ENCODE results near the gene NUP153.
"Not testable (repeated sequence)": the region's sequence is repeated elsewhere in the genome, so short reads cannot be mapped to it uniquely, and the experiment has no call there.

The NUP153 gene

DNA sequence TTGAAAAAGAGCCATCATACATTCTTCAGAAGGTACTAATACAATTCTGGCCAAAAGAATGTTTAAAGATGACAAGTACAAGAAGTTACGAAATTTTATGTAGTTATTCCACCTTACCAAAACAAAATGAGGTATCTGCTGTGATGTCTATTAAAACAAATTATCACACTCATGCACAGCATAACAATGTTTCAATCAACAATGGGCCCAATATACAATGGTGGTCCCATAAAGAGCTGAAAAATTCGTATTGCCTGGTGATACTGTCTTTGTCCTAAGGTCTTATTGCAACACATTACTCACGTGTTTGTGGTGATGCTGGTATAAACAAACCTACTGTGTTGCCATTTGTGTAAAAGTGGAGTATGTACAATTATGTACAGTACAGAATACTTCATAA is 3.6 kb upstream of the NUP153 start:
- H3K9me3 ChIP-seq (ENCODE audit: control insufficient read depth, low read length) = no peaks in the 10 kb centered on the region
- no peak overlapping the region for H3K4me3 ChIP-seq (ENCODE audit: low read length)
- no peaks in the 10 kb centered on the region for H3K36me3 ChIP-seq (ENCODE audit: control insufficient read depth, insufficient read depth, low read length, severe bottlenecking)
- no peak overlapping the region for H3K9ac ChIP-seq (ENCODE audit: low read length)
- H3K4me1 ChIP-seq (ENCODE audit: control insufficient read depth, insufficient read depth, low read length) = peaks cover 24% of the 10 kb centered on the region
- peak; percentile 60 for DNase-seq (ENCODE audit: low read depth)
- no peaks in the 10 kb centered on the region for H3K27me3 ChIP-seq (replicated peaks; ENCODE audit: control insufficient read depth, insufficient read depth, low read length)

DNA sequence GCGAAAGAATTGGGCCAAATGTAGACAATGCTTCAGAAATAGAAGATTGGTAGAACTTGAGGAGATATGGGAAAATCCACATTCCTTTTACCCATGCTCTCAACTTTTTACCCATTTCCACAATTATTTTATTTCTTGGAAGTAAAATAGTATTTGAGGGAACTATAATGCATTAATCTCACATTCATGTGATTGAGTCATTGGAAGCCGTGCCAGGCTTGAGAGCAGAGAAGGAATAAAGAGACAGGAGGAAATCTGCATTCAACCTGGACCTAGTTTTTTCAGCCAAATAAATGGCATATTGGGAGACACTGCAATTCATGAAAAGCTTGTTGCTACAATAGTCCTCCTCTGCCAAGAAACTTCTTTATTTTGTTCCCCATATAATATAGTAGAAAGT is 2.8 kb upstream of the NUP153 start:
- no peak overlapping the region for H3K9ac ChIP-seq (ENCODE audit: low read length)
- no peak for DNase-seq (ENCODE audit: low read depth)
- H3K36me3 ChIP-seq (ENCODE audit: control insufficient read depth, insufficient read depth, low read length, severe bottlenecking) = no peaks in the 10 kb centered on the region
- H3K4me3 ChIP-seq (ENCODE audit: low read length) = peak overlapping the region; percentile 37
- H3K4me1 ChIP-seq (ENCODE audit: control insufficient read depth, insufficient read depth, low read length) = peaks cover 17% of the 10 kb centered on the region
- no peaks in the 10 kb centered on the region for H3K9me3 ChIP-seq (ENCODE audit: control insufficient read depth, low read length)
- no peaks in the 10 kb centered on the region for H3K27me3 ChIP-seq (replicated peaks; ENCODE audit: control insufficient read depth, insufficient read depth, low read length)

- not testable (repeated sequence) for DNase-seq (ENCODE audit: low read depth); H3K9me3 ChIP-seq (ENCODE audit: control insufficient read depth, low read length); H3K36me3 ChIP-seq (ENCODE audit: control insufficient read depth, insufficient read depth, low read length, severe bottlenecking); H3K9ac ChIP-seq (ENCODE audit: low read length); H3K4me3 ChIP-seq (ENCODE audit: low read length); H3K27me3 ChIP-seq (replicated peaks; ENCODE audit: control insufficient read depth, insufficient read depth, low read length)
- peaks cover 26% of the 10 kb centered on the region for H3K4me1 ChIP-seq (ENCODE audit: control insufficient read depth, insufficient read depth, low read length)
Measured at GRCh38 chr6:17708035-17708434, 1.3 kb upstream of the NUP153 start.

GRCh38 chr6:17707371-17707651 is 586 bp upstream of the NUP153 start:
- no peaks in the 10 kb centered on the region for H3K27me3 ChIP-seq (replicated peaks; ENCODE audit: control insufficient read depth, insufficient read depth, low read length)
- DNase-seq (ENCODE audit: low read depth) = peak; percentile 29
- peak overlapping the region; percentile 94 for H3K4me3 ChIP-seq (ENCODE audit: low read length)
- H3K9me3 ChIP-seq (ENCODE audit: control insufficient read depth, low read length) = no peaks in the 10 kb centered on the region
- peaks cover 31% of the 10 kb centered on the region for H3K4me1 ChIP-seq (ENCODE audit: control insufficient read depth, insufficient read depth, low read length)
- H3K36me3 ChIP-seq (ENCODE audit: control insufficient read depth, insufficient read depth, low read length, severe bottlenecking) = no peaks in the 10 kb centered on the region
- H3K9ac ChIP-seq (ENCODE audit: low read length) = peak overlapping the region; percentile 97

GRCh38 chr6:17705778-17706579 is 746 bp downstream of the NUP153 start:
- DNase-seq (ENCODE audit: low read depth) = peak; percentile 74

DNA sequence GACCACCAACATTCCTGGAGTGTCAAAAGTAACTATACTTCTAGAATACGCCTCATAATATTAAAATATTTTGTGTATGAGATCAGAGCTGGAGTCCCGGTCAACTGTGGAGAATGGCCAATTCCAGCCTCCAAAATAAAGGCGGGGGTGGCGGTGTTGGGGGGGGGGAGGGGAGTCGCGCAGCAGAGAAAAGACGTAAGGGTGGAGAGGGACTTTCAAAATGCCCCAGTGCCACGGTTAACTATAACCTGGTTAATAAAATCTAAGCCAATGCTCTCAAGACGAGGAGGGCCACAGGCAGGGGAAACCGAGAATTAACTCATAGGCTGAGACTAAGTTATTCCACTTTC is 1.3 kb downstream of the NUP153 start:
- Histone ChIP-seq H3K36me3 (ENCODE audit: control insufficient read depth, insufficient read depth, low read length, severe bottlenecking) (no peaks in the 10 kb centered on the region), H3K27me3 (replicated peaks; ENCODE audit: control insufficient read depth, insufficient read depth, low read length) (no peaks in the 10 kb centered on the region), H3K9ac (ENCODE audit: low read length) (peak overlapping the region; percentile 97), H3K9me3 (ENCODE audit: control insufficient read depth, low read length) (no peaks in the 10 kb centered on the region), H3K4me1 (ENCODE audit: control insufficient read depth, insufficient read depth, low read length) (peaks cover 30% of the 10 kb centered on the region), H3K4me3 (ENCODE audit: low read length) (peak overlapping the region; percentile 94)
- peak; percentile 89 for DNase-seq (ENCODE audit: low read depth)

More at GRCh38 chr6:17705778-17706579, 746 bp downstream of the NUP153 start:
- Histone ChIP-seq H3K4me1 (ENCODE audit: control insufficient read depth, insufficient read depth, low read length) (peaks cover 31% of the 10 kb centered on the region), H3K27me3 (replicated peaks; ENCODE audit: control insufficient read depth, insufficient read depth, low read length) (no peaks in the 10 kb centered on the region), H3K4me3 (ENCODE audit: low read length) (peak overlapping the region; percentile 94), H3K9ac (ENCODE audit: low read length) (peak overlapping the region; percentile 97), H3K36me3 (ENCODE audit: control insufficient read depth, insufficient read depth, low read length, severe bottlenecking) (no peaks in the 10 kb centered on the region), H3K9me3 (ENCODE audit: control insufficient read depth, low read length) (no peaks in the 10 kb centered on the region)

- Histone ChIP-seq H3K4me3 (ENCODE audit: low read length) (peak overlapping the region; percentile 94), H3K27me3 (replicated peaks; ENCODE audit: control insufficient read depth, insufficient read depth, low read length) (no peaks in the 10 kb centered on the region), H3K4me1 (ENCODE audit: control insufficient read depth, insufficient read depth, low read length) (peaks cover 18% of the 10 kb centered on the region), H3K36me3 (ENCODE audit: control insufficient read depth, insufficient read depth, low read length, severe bottlenecking) (no peaks in the 10 kb centered on the region), H3K9ac (ENCODE audit: low read length) (peak overlapping the region; percentile 42), H3K9me3 (ENCODE audit: control insufficient read depth, low read length) (no peaks in the 10 kb centered on the region)
- DNase-seq (ENCODE audit: low read depth) = peak; percentile 73
Measured at GRCh38 chr6:17703256-17703694, 3.5 kb downstream of the NUP153 start.

GRCh38 chr6:17700421-17701416 is 6.0 kb downstream of the NUP153 start:
- Histone ChIP-seq H3K9ac (ENCODE audit: low read length) (no peak overlapping the region), H3K36me3 (ENCODE audit: control insufficient read depth, insufficient read depth, low read length, severe bottlenecking) (no peaks in the 10 kb centered on the region), H3K4me3 (ENCODE audit: low read length) (no peak overlapping the region), H3K27me3 (replicated peaks; ENCODE audit: control insufficient read depth, insufficient read depth, low read length) (no peaks in the 10 kb centered on the region), H3K4me1 (ENCODE audit: control insufficient read depth, insufficient read depth, low read length) (peaks cover 18% of the 10 kb centered on the region), H3K9me3 (ENCODE audit: control insufficient read depth, low read length) (no peaks in the 10 kb centered on the region)
- DNase-seq (ENCODE audit: low read depth) = no peak

DNA sequence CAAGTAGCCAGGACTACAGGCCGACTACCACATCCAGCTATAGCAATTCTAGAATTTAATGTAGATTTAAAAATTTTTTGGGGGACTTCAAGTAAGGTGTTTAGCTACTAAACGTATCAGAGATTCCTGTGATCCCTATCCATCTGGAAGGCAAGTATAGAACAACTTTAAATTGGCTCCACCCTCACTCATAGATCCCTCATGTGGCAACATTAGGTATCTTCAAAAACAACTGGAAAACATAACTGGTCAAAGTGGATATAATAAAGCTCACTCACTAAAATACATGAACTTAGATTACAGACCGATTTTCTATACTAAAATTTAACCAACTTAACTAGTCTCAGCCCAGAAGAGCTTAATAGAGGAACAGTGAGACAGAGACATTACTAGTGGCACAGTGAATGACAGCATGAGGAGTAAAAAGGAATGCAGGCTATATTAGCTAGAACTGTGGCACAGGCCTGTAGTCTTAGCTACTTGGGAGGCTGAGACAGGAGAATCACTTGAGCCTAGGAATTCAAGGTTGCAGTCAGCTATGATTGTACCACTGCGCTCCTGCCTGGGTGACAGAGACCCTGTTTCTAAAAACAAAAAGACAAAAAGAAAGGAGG is 14.7 kb downstream of the NUP153 start:
- Histone ChIP-seq H3K36me3 (ENCODE audit: control insufficient read depth, insufficient read depth, low read length, severe bottlenecking) (peaks cover 6% of the 10 kb centered on the region), H3K9me3 (ENCODE audit: control insufficient read depth, low read length) (no peaks in the 10 kb centered on the region), H3K9ac (ENCODE audit: low read length) (no peak overlapping the region), H3K27me3 (replicated peaks; ENCODE audit: control insufficient read depth, insufficient read depth, low read length) (no peaks in the 10 kb centered on the region), H3K4me3 (ENCODE audit: low read length) (no peak overlapping the region), H3K4me1 (ENCODE audit: control insufficient read depth, insufficient read depth, low read length) (peaks cover 6% of the 10 kb centered on the region)
- no peak for DNase-seq (ENCODE audit: low read depth)

- H3K27me3 ChIP-seq (replicated peaks; ENCODE audit: control insufficient read depth, insufficient read depth, low read length) = no peaks in the 10 kb centered on the region
- no peak for DNase-seq (ENCODE audit: low read depth)
Measured at GRCh38 chr6:17688481-17688880, 18.2 kb downstream of the NUP153 start.

GRCh38 chr6:17687136-17687535 is 19.6 kb downstream of the NUP153 start:
- Histone ChIP-seq H3K9ac (ENCODE audit: low read length) (no peak overlapping the region), H3K36me3 (ENCODE audit: control insufficient read depth, insufficient read depth, low read length, severe bottlenecking) (peaks cover 25% of the 10 kb centered on the region)
- DNase-seq (ENCODE audit: low read depth) = no peak

More at GRCh38 chr6:17688481-17688880, 18.2 kb downstream of the NUP153 start:
- H3K36me3 ChIP-seq (ENCODE audit: control insufficient read depth, insufficient read depth, low read length, severe bottlenecking) = peaks cover 21% of the 10 kb centered on the region
- peaks cover 6% of the 10 kb centered on the region for H3K4me1 ChIP-seq (ENCODE audit: control insufficient read depth, insufficient read depth, low read length)
- no peak overlapping the region for H3K4me3 ChIP-seq (ENCODE audit: low read length)
- H3K9ac ChIP-seq (ENCODE audit: low read length) = no peak overlapping the region
- H3K9me3 ChIP-seq (ENCODE audit: control insufficient read depth, low read length) = no peaks in the 10 kb centered on the region

More at GRCh38 chr6:17687136-17687535, 19.6 kb downstream of the NUP153 start:
- no peak overlapping the region for H3K4me3 ChIP-seq (ENCODE audit: low read length)
- H3K27me3 ChIP-seq (replicated peaks; ENCODE audit: control insufficient read depth, insufficient read depth, low read length) = no peaks in the 10 kb centered on the region
- no peaks in the 10 kb centered on the region for H3K9me3 ChIP-seq (ENCODE audit: control insufficient read depth, low read length)
- H3K4me1 ChIP-seq (ENCODE audit: control insufficient read depth, insufficient read depth, low read length) = peaks cover 6% of the 10 kb centered on the region
